ENCODE measurements around the gene FGF2.

The FGF2 gene

DNA sequence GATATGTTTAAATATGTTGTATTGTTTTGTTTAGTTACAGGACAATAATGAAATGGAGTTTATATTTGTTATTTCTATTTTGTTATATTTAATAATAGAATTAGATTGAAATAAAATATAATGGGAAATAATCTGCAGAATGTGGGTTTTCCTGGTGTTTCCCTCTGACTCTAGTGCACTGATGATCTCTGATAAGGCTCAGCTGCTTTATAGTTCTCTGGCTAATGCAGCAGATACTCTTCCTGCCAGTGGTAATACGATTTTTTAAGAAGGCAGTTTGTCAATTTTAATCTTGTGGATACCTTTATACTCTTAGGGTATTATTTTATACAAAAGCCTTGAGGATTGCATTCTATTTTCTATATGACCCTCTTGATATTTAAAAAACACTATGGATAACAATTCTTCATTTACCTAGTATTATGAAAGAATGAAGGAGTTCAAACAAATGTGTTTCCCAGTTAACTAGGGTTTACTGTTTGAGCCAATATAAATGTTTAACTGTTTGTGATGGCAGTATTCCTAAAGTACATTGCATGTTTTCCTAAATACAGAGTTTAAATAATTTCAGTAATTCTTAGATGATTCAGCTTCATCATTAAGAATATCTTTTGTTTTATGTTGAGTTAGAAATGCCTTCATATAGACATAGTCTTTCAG is 68.8 kb downstream of the FGF2 start:
- Histone ChIP-seq H3K27ac (replicated peaks; ENCODE audit: low read length) (no peak overlapping the region), H3K4me2 (ENCODE audit: insufficient read depth, low read length, poor library complexity, severe bottlenecking) (no peak overlapping the region), H3K9ac (ENCODE audit: low read depth, low read length, poor library complexity) (no peak overlapping the region), H4K91ac (ENCODE audit: low read depth, low read length, poor library complexity) (no peak overlapping the region), H3K23ac (ENCODE audit: low read depth, low read length, poor library complexity) (no peak overlapping the region), H2AK5ac (ENCODE audit: low read depth, low read length) (no peak overlapping the region), H3K36me3 (replicated peaks in 1 of 2; ENCODE audit: control insufficient read depth in 2 of 2, insufficient read depth in 2 of 2, low read length in 2 of 2) (peaks cover 3 to 56% of the 10 kb centered on the region in 2 donors), H2BK120ac (ENCODE audit: low read depth, low read length) (no peak overlapping the region), H4K8ac (ENCODE audit: low read depth, low read length) (no peak overlapping the region), H3K79me1 (ENCODE audit: low read depth, low read length) (no peaks in the 10 kb centered on the region), H3K4ac (ENCODE audit: low read length) (no peak overlapping the region), H2BK15ac (ENCODE audit: low read length) (no peak overlapping the region), H2BK12ac (ENCODE audit: low read length) (no peak overlapping the region), H3K4me3 (ENCODE audit: low read length in 2 of 2) (no peak overlapping the region), H3K14ac (ENCODE audit: low read length) (no peak overlapping the region), H3K4me1 (ENCODE audit: control insufficient read depth in 2 of 2, insufficient read depth in 1 of 2, low read depth in 1 of 2, low read length in 2 of 2) (no peaks in the 10 kb centered on the region), H3K9me3 (replicated peaks in 1 of 2; ENCODE audit: control insufficient read depth in 2 of 2, insufficient read depth in 1 of 2, low read depth in 1 of 2, low read length in 2 of 2) (no peaks in the 10 kb centered on the region), H3K27me3 (ENCODE audit: control insufficient read depth in 3 of 3, insufficient read depth in 3 of 3, low read depth in 1 of 3, low read length in 3 of 3) (no peaks in the 10 kb centered on the region), H2BK5ac (ENCODE audit: low read length) (no peak overlapping the region), H2AFZ (ENCODE audit: low read length) (no peak overlapping the region), H3K18ac (ENCODE audit: low read length) (no peak overlapping the region)
- no peak for DNase-seq (ENCODE audit: low spot score)
- no CpG with 5 or more reads among the region's 1 CpG for WGBS, 2 donors (ENCODE audit: extremely low coverage in 2 of 2, insufficient read length in 2 of 2, insufficient replicate concordance in 1 of 2)

GRCh38 chr4:122896270-122896669 is 69.6 kb downstream of the FGF2 start:
- no peak overlapping the region for H3K4me3 ChIP-seq (ENCODE audit: low read length in 2 of 2)
- no peak overlapping the region for H2BK15ac ChIP-seq (ENCODE audit: low read length)
- H3K18ac ChIP-seq (ENCODE audit: low read length) = no peak overlapping the region
- no peaks in the 10 kb centered on the region for H3K4me1 ChIP-seq (ENCODE audit: control insufficient read depth in 2 of 2, insufficient read depth in 1 of 2, low read depth in 1 of 2, low read length in 2 of 2)
- no peaks in the 10 kb centered on the region for H3K9me3 ChIP-seq (replicated peaks in 1 of 2; ENCODE audit: control insufficient read depth in 2 of 2, insufficient read depth in 1 of 2, low read depth in 1 of 2, low read length in 2 of 2)
- H3K23ac ChIP-seq (ENCODE audit: low read depth, low read length, poor library complexity) = no peak overlapping the region
- H3K79me1 ChIP-seq (ENCODE audit: low read depth, low read length) = no peaks in the 10 kb centered on the region
- no peak overlapping the region for H4K91ac ChIP-seq (ENCODE audit: low read depth, low read length, poor library complexity)
- DNase-seq (ENCODE audit: low spot score) = no peak
- H2BK120ac ChIP-seq (ENCODE audit: low read depth, low read length) = no peak overlapping the region
- no peak overlapping the region for H3K9ac ChIP-seq (ENCODE audit: low read depth, low read length, poor library complexity)
- H3K4me2 ChIP-seq (ENCODE audit: insufficient read depth, low read length, poor library complexity, severe bottlenecking) = no peak overlapping the region
- no peak overlapping the region for H2BK5ac ChIP-seq (ENCODE audit: low read length)
- no peak overlapping the region for H4K8ac ChIP-seq (ENCODE audit: low read depth, low read length)
- H3K27ac ChIP-seq (replicated peaks; ENCODE audit: low read length) = no peak overlapping the region
- H3K36me3 ChIP-seq (replicated peaks in 1 of 2; ENCODE audit: control insufficient read depth in 2 of 2, insufficient read depth in 2 of 2, low read length in 2 of 2) = peaks cover 3 to 54% of the 10 kb centered on the region in 2 donors
- H3K14ac ChIP-seq (ENCODE audit: low read length) = no peak overlapping the region
- H2BK12ac ChIP-seq (ENCODE audit: low read length) = no peak overlapping the region
- H3K4ac ChIP-seq (ENCODE audit: low read length) = no peak overlapping the region
- WGBS, 2 donors (ENCODE audit: extremely low coverage in 2 of 2, insufficient read length in 2 of 2, insufficient replicate concordance in 1 of 2) = no CpG with 5 or more reads among the region's 1 CpG
- H3K27me3 ChIP-seq (ENCODE audit: control insufficient read depth in 3 of 3, insufficient read depth in 3 of 3, low read depth in 1 of 3, low read length in 3 of 3) = no peaks in the 10 kb centered on the region
- no peak overlapping the region for H2AK5ac ChIP-seq (ENCODE audit: low read depth, low read length)
- H2AFZ ChIP-seq (ENCODE audit: low read length) = no peak overlapping the region

DNA sequence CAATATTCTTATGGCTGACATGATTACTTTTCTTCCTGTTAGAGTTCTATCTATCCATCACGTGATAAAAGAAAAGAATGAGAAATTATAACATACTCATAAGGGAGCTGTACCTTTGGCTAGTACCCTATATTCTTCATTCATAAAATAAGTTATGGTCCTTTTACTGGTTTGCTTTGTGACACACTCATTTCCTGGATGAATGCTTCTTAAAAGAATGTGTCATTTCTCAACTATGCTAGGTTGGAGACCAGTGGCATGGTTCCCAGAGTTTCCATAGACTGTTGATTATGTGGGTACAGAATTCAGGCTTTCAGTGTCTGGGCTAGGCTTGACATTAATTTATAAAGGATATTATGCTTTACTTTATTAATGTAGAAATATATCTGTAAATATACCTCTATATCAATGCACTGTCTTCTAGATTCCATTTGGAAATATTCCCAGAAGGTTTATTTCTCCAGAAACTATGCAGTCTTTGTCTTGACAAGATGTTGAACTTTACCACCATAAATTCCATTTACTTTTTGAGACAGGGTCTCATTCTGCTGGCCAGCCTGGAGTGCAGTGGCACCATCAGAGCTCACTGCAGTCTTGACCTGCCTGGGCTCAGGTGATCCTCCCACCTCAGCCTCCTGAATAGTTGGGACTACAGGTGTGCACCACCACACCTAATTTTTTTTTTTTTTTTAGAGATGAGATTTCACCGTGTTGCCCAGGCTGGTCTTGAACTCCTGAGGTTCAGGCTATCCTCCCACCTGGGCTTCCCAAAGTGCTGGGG is 71.9 kb downstream of the FGF2 start:
- Histone ChIP-seq H3K9me3 (replicated peaks in 1 of 2; ENCODE audit: control insufficient read depth in 2 of 2, insufficient read depth in 1 of 2, low read depth in 1 of 2, low read length in 2 of 2) (no peaks in the 10 kb centered on the region), H4K8ac (ENCODE audit: low read depth, low read length) (no peak overlapping the region), H3K4ac (ENCODE audit: low read length) (no peak overlapping the region), H4K91ac (ENCODE audit: low read depth, low read length, poor library complexity) (no peak overlapping the region), H2BK12ac (ENCODE audit: low read length) (no peak overlapping the region), H2AFZ (ENCODE audit: low read length) (no peak overlapping the region), H3K27me3 (ENCODE audit: control insufficient read depth in 3 of 3, insufficient read depth in 3 of 3, low read depth in 1 of 3, low read length in 3 of 3) (no peaks in the 10 kb centered on the region), H3K9ac (ENCODE audit: low read depth, low read length, poor library complexity) (no peak overlapping the region), H3K36me3 (replicated peaks in 1 of 2; ENCODE audit: control insufficient read depth in 2 of 2, insufficient read depth in 2 of 2, low read length in 2 of 2) (peaks cover 0 to 38% of the 10 kb centered on the region in 2 donors), H3K4me1 (ENCODE audit: control insufficient read depth in 2 of 2, insufficient read depth in 1 of 2, low read depth in 1 of 2, low read length in 2 of 2) (no peaks in the 10 kb centered on the region), H3K79me1 (ENCODE audit: low read depth, low read length) (no peaks in the 10 kb centered on the region), H3K18ac (ENCODE audit: low read length) (no peak overlapping the region), H3K4me3 (ENCODE audit: low read length in 2 of 2) (no peak overlapping the region), H3K4me2 (ENCODE audit: insufficient read depth, low read length, poor library complexity, severe bottlenecking) (no peak overlapping the region), H3K27ac (replicated peaks; ENCODE audit: low read length) (no peak overlapping the region), H2AK5ac (ENCODE audit: low read depth, low read length) (no peak overlapping the region), H3K23ac (ENCODE audit: low read depth, low read length, poor library complexity) (no peak overlapping the region), H2BK120ac (ENCODE audit: low read depth, low read length) (no peak overlapping the region), H3K14ac (ENCODE audit: low read length) (no peak overlapping the region), H2BK15ac (ENCODE audit: low read length) (no peak overlapping the region), H2BK5ac (ENCODE audit: low read length) (no peak overlapping the region)
- no peak for DNase-seq (ENCODE audit: low spot score)
- WGBS, 2 donors (ENCODE audit: extremely low coverage in 2 of 2, insufficient read length in 2 of 2, insufficient replicate concordance in 1 of 2) = no CpG with 5 or more reads among the region's 2 CpGs

DNA sequence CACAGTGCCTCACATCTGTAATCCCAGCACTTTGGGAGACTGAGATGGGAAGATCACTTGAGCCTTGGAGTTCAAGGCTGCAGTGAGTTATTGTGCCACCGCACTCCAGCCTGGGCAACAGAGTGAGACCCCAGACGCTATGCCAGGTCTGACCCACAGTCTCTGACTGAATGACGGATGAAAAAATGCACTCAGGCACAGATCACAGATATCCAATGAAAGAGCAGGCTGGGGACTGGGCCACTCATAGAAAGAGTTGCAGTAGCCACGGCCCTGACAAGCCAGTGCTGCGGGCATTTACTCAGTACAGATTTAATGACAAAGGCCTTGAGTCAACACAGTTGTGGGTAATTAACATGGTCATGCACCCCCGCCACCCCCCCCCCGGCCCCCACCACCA is 73.1 kb downstream of the FGF2 start:
- Histone ChIP-seq H2AFZ (ENCODE audit: low read length) (no peak overlapping the region), H3K9ac (ENCODE audit: low read depth, low read length, poor library complexity) (no peak overlapping the region), H3K27ac (replicated peaks; ENCODE audit: low read length) (no peak overlapping the region), H3K18ac (ENCODE audit: low read length) (no peak overlapping the region), H2BK5ac (ENCODE audit: low read length) (no peak overlapping the region), H2BK120ac (ENCODE audit: low read depth, low read length) (no peak overlapping the region), H2BK12ac (ENCODE audit: low read length) (no peak overlapping the region), H3K4me1 (ENCODE audit: control insufficient read depth in 2 of 2, insufficient read depth in 1 of 2, low read depth in 1 of 2, low read length in 2 of 2) (no peaks in the 10 kb centered on the region), H4K91ac (ENCODE audit: low read depth, low read length, poor library complexity) (no peak overlapping the region), H3K4ac (ENCODE audit: low read length) (no peak overlapping the region), H3K9me3 (replicated peaks in 1 of 2; ENCODE audit: control insufficient read depth in 2 of 2, insufficient read depth in 1 of 2, low read depth in 1 of 2, low read length in 2 of 2) (no peaks in the 10 kb centered on the region), H2BK15ac (ENCODE audit: low read length) (no peak overlapping the region), H3K23ac (ENCODE audit: low read depth, low read length, poor library complexity) (no peak overlapping the region), H2AK5ac (ENCODE audit: low read depth, low read length) (no peak overlapping the region), H4K8ac (ENCODE audit: low read depth, low read length) (no peak overlapping the region), H3K36me3 (replicated peaks in 1 of 2; ENCODE audit: control insufficient read depth in 2 of 2, insufficient read depth in 2 of 2, low read length in 2 of 2) (peaks cover 0 to 30% of the 10 kb centered on the region in 2 donors), H3K4me2 (ENCODE audit: insufficient read depth, low read length, poor library complexity, severe bottlenecking) (no peak overlapping the region), H3K79me1 (ENCODE audit: low read depth, low read length) (no peaks in the 10 kb centered on the region), H3K14ac (ENCODE audit: low read length) (no peak overlapping the region), H3K4me3 (ENCODE audit: low read length in 2 of 2) (no peak overlapping the region), H3K27me3 (ENCODE audit: control insufficient read depth in 3 of 3, insufficient read depth in 3 of 3, low read depth in 1 of 3, low read length in 3 of 3) (no peaks in the 10 kb centered on the region)
- no peak for DNase-seq (ENCODE audit: low spot score)
- WGBS, 2 donors (ENCODE audit: extremely low coverage in 2 of 2, insufficient read length in 2 of 2, insufficient replicate concordance in 1 of 2) = no CpG with 5 or more reads among the region's 7 CpGs
